ENCODE results near the gene WNT8A.

Gene WNT8A

GRCh38 chr5:138054206-138054605, 29.6 kb upstream of the WNT8A start (continued):
- no peak for TF ChIP-seq POU6F1 (CRISPR knock-in tag; IDR thresholded peaks at IDR 0.05; ENCODE audit: borderline replicate concordance, low read depth)
- TF ChIP-seq OSR1 (CRISPR knock-in tag; IDR thresholded peaks at IDR 0.05) = no peak
- TF ChIP-seq ISL1 (CRISPR knock-in tag; IDR thresholded peaks at IDR 0.05) = no peak
- no peak for TF ChIP-seq ZNF8 (CRISPR knock-in tag; IDR thresholded peaks at IDR 0.05)
- no peak for TF ChIP-seq BACH2 (CRISPR knock-in tag; IDR thresholded peaks at IDR 0.05; ENCODE audit: borderline replicate concordance)
- TF ChIP-seq ZFP30 (CRISPR knock-in tag; IDR thresholded peaks at IDR 0.05) = no peak

GRCh38 chr5:138054847-138055558, 28.8 kb upstream of the WNT8A start:
- ATAC-seq = no peak; the same call in 2 of the 3 replicates

GRCh38 chr5:138064526-138064925, 19.3 kb upstream of the WNT8A start:
- no peak for ATAC-seq
- TF ChIP-seq PATZ1 (CRISPR knock-in tag; IDR thresholded peaks at IDR 0.05; ENCODE audit: borderline replicate concordance) (no peak), BACH2 (CRISPR knock-in tag; IDR thresholded peaks at IDR 0.05; ENCODE audit: borderline replicate concordance) (no peak), TCF4 (CRISPR knock-in tag; IDR thresholded peaks at IDR 0.05; ENCODE audit: borderline replicate concordance) (no peak), ZFP30 (CRISPR knock-in tag; IDR thresholded peaks at IDR 0.05) (no peak), PPARA (CRISPR knock-in tag; IDR thresholded peaks at IDR 0.05; ENCODE audit: borderline replicate concordance) (no peak), OSR1 (CRISPR knock-in tag; IDR thresholded peaks at IDR 0.05) (no peak), SNAI2 (CRISPR knock-in tag; IDR thresholded peaks at IDR 0.05) (no peak), CREB5 (CRISPR knock-in tag; IDR thresholded peaks at IDR 0.05; ENCODE audit: low read depth) (no peak), ARNTL (CRISPR knock-in tag; IDR thresholded peaks at IDR 0.05; ENCODE audit: borderline replicate concordance, low read depth) (no peak), GLIS3 (CRISPR knock-in tag; IDR thresholded peaks at IDR 0.05) (no peak)

More at GRCh38 chr5:138054847-138055558, 28.8 kb upstream of the WNT8A start:
- no peak for TF ChIP-seq GLIS3 (CRISPR knock-in tag; IDR thresholded peaks at IDR 0.05)
- TF ChIP-seq CREB5 (CRISPR knock-in tag; IDR thresholded peaks at IDR 0.05; ENCODE audit: low read depth) = no peak
- TF ChIP-seq RARB (CRISPR knock-in tag; IDR thresholded peaks at IDR 0.05) = no peak
- no peak for TF ChIP-seq ZC3H10 (CRISPR knock-in tag; IDR thresholded peaks at IDR 0.05)
- no peak for TF ChIP-seq TSHZ2 (CRISPR knock-in tag; IDR thresholded peaks at IDR 0.05)
- TF ChIP-seq CSRNP3 (CRISPR knock-in tag; IDR thresholded peaks at IDR 0.05) = no peak
- TF ChIP-seq PPARA (CRISPR knock-in tag; IDR thresholded peaks at IDR 0.05; ENCODE audit: borderline replicate concordance) = no peak
- no peak for TF ChIP-seq OSR1 (CRISPR knock-in tag; IDR thresholded peaks at IDR 0.05)
- no peak for TF ChIP-seq ZNF565 (CRISPR knock-in tag; conservative IDR thresholded peaks at IDR 0.05; ENCODE audit: low read depth)
- no peak for TF ChIP-seq ARNTL (CRISPR knock-in tag; IDR thresholded peaks at IDR 0.05; ENCODE audit: borderline replicate concordance, low read depth)
- TF ChIP-seq BACH2 (CRISPR knock-in tag; IDR thresholded peaks at IDR 0.05; ENCODE audit: borderline replicate concordance) = no peak
- TF ChIP-seq ZFP30 (CRISPR knock-in tag; IDR thresholded peaks at IDR 0.05) = no peak
- no peak for TF ChIP-seq ESRRG (CRISPR knock-in tag; IDR thresholded peaks at IDR 0.05)
- TF ChIP-seq ZNF70 (CRISPR knock-in tag; IDR thresholded peaks at IDR 0.05) = no peak
- no peak for TF ChIP-seq ZFP3 (CRISPR knock-in tag; IDR thresholded peaks at IDR 0.05)

All from SK-N-SH treated with all-trans-retinoic acid at 6 μM for 48 hours (cell line).